ENCODE results near the gene EHD3.

GRCh38 chr2:31284107-31284506 is 50.2 kb downstream of the EHD3 start:
- TF ChIP-seq POLR2A (IDR thresholded peaks at IDR 0.05; ENCODE audit: insufficient read depth in 1 of 2, low read depth in 2 of 2, low read length in 2 of 2): no peak
- no peak for TF ChIP-seq RXRA (CRISPR knock-in tag; IDR thresholded peaks at IDR 0.05)
- TF ChIP-seq TCF12 (IDR thresholded peaks at IDR 0.05): no peak
- TF ChIP-seq TCF12 (CRISPR knock-in tag; IDR thresholded peaks at IDR 0.05): no peak
- TF ChIP-seq IRF2 (CRISPR knock-in tag; IDR thresholded peaks at IDR 0.05): no peak
- TF ChIP-seq YY1 (IDR thresholded peaks at IDR 0.05; ENCODE audit: insufficient read depth, insufficient replicate concordance, low read depth, low read length): no peak

Data from HepG2 (cell line).